LHCN-M2 (cell line): ENCODE measurements around the gene TIPRL. TPM values are rescaled to one million over a fixed set of nuclear protein-coding genes. Genes with fewer than 3 reads are reported as not detected.
"Not testable (repeated sequence)": the region's sequence is repeated elsewhere in the genome, so short reads cannot be mapped to it uniquely, and the experiment has no call there.

ENCODE experiments used
- DNase-seq: peaks from one replicate; pipeline ENCODE4 v3.0.0-alpha.2; 2012; ENCODE audit warnings: low read depth
- polyA plus RNA-seq: library from polyadenylated mRNA; unstranded; fragments of >200 nt; gene quantifications from one replicate; pipeline ENCODE4 v1.2.1, GENCODE V29; 2012; ENCODE audit warnings: missing spikeins
- total RNA-seq: library from RNA; depleted of rRNA; stranded (reverse); fragments of >200 nt; gene quantifications from 2 replicates; pipeline ENCODE4 v1.2.3, GENCODE V29; 2014; rRNA removed

The TIPRL gene
- total RNA-seq = 28.8 and 36.1 TPM in 2 replicates
- 22.1 TPM for polyA plus RNA-seq

GRCh38 chr1:168178638-168179437 is at the start of gene TIPRL:
TSS of gene TIPRL (plus strand) at chr1:168178962. CDS start at chr1:168179078, 116 bp downstream.
- peak; percentile 99 for DNase-seq

GRCh38 chr1:168129933-168130332 is 48.8 kb upstream of the TIPRL start:
- DNase-seq = no peak

DNA sequence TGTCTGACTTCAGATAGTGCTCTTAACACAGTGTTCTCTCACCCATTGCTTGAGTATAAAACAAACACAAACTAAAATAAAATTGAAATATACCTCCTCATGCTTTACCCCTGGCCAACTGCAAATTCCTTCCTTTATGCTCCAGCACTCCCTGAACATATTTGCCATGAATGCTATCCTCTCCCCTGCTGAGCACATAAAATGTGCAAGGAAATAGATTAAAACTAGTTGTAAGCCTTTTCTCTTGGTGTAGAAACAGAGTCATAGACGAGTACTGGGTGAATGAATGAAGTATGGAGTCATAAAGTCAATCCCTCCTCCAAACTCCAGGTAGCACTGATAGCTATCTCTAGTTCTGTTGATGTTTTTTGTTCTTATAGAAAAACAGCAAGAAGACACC is 44.6 kb upstream of the TIPRL start:
- no peak for DNase-seq

GRCh38 chr1:168134642-168135041 is 44.1 kb upstream of the TIPRL start:
- DNase-seq = no peak

GRCh38 chr1:168135116-168135920 is 43.4 kb upstream of the TIPRL start:
- DNase-seq = no peak

DNA sequence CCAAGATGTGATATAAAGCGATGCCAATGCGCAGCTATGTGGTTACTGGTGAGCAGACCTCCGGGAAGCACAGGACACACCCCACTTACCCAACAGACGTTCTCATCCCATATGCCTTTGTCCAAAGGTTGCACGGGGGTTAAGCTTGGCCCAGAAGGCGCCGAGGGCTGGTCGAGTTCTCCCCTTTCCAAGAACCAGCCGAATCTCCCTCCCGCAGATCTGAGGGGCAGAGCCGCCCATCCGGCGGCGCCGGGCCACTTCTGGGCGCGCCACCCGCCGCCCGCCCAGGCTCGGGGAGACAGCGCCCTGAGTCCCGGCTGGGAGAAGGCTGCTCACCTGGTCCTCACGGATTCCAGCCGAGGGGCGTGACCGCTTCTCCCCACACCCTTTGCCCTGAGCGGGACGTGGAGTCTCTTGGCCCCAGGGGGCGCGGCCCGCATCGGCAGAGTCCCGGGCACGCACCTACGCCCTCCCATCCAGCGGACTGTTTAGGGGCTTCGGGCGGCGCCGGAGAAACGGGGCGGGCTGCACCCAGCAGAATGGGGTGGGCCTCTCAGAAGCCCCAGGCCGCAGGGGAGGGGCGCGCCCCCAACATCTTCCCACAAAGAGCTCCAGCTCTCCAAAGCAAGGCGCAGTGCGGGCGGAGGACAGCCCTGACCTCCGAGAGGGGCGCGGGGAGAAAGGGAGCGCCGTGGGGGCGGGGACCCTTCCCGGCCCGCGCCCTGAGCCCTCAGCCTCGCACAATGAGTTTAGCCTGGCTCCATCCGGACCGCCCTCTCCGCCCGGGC is 42.6 kb upstream of the TIPRL start:
- peak; percentile 28 for DNase-seq

DNA sequence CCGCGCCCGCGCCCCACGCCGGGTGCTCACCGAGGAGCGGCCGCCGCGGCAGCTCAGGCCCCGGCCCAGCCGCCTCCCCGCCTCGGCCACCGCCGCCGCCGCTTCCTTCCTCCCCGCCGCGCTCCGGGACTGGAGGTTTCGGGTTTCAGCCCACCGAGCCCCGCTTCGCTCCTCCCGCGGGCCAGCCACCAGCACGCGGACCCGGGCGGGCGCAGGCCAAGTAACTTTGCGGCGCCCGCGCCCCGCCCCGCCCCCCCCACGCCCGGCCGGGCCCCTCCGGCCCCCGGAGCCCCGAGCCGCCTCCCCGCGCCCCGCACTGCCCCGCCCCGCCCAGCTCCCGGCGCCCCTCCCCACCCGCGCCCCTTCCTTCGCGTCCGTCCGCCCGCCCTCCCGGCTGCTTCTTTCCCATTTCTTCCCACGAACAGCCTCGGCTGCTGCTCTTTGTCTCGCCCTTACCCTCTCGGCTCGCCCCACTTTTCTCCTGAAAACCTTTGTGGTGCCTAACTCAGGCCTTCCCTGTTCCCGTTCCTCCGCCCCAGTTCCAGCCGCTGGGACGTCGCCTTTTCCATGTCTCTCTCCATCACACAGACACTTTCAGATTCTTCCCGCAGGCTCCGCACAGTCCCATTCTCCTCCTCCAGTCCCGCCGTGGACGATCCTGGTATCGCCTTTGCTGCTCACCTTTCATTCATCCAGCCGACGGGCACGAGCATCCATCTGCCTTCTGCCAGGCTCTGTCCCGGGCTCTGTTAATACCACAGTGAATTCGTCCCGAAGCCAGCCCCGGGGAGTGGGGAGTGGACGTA is 41.9 kb upstream of the TIPRL start, which contains the start of gene GPR161:
Gene GPR161 (minus strand): TSS at position 222 of the 806 bp plus-strand sequence. CDS start 32,080 bp downstream, outside the sequence.
- DNase-seq = peak; percentile 47

DNA sequence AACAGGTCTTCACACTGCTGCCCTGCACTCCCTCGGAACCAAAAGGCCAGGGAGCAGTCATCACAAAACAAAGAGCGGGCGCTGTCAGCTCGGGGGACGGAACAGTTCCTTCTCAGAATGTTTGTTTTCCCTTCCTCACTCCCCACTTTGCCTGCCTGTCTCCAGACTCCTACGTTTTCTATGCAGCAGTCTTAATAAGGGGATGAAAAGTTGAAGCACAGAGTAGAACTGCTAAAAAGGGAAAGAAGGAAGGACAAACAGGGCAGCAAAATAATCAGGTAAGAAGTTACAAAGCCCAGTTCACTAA is 41.3 kb upstream of the TIPRL start:
- DNase-seq = no peak

DNA sequence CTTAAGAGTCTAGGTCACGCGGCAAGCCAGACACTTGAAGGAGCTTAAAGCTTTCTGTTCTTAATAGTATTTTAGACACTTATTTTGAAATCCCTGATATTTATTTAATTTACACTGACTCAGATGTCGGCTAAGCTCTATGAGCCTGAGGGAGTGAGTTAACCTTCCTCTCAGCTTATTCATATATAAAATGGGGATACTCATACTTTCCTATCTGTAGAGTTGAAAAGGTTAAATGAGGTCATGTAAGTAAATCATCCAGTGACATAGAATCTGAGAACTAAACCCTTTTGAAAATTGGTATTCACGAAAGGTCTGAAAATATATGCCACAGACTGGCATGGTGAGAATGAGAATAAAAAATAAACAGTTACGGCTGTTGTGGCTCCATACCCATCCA is 40.6 kb upstream of the TIPRL start:
- DNase-seq = no peak

- DNase-seq = no peak
Measured at GRCh38 chr1:168139070-168139469, 39.7 kb upstream of the TIPRL start.

DNA sequence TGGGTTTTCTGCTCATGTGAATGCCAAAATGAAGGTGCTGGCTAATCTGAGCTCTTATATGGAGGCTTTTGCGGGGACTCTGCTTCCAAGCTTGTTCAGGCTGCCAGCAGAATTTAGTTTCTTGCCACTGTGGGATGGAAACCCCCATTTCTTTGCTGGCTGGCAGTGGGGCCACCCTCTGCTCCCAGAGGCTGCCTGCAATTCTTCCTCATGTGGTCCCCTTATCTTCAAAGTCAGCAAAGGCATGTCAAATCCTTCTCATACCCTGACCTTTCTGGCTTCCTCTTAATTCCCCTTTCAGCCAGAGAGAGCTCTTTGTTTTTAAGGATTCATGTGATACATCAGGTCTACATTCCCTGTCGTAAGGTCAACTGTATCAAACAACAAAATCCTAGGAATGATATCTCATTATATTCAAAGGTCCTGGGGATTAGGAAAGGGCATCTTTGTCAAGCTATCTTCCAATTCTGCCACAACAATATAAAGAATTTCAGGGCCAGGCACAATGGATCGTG is 36.8 kb upstream of the TIPRL start:
- DNase-seq = no peak

GRCh38 chr1:168145184-168146159 is 33.3 kb upstream of the TIPRL start:
- DNase-seq = peak; percentile 70

GRCh38 chr1:168146160-168146539 is 32.6 kb upstream of the TIPRL start:
- DNase-seq = no peak

DNA sequence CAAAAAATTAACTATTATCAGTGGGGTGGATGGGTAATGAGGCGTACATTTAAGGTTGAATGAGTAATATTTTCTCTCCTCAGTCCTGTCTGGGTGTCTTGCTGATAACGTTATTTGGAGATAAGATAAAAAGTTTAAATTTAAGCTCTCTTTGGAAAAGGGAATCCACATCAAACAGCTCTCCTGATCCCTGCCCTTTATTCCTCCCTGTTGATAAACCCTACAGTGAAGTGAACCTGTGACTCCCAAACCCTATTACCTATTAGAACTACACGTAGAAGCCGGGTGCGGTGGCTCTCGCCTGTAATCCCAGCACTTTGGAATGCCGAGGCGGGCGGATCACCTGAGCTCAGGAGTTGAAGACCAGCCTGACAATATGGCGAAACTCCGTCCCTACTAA is 32.1 kb upstream of the TIPRL start:
- DNase-seq = no peak

DNA sequence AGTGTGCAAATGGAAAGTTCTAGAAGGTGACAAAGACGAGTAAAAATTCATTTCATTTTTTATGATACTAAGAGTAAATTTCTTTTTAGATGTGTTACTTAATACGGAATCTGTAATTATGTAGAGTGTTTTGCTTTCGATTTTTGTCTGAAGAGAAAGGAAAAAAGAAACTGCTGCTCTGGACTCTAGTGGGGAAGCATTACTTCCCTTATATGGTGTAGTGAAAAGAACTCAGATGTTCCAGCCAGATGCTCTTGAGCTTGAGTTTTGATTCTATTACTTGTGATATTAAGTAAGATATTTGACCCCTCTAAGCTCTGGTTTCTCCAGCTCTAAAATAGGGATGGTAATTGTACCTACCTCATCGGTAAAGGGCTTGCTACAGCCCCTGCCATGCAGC is 29.8 kb upstream of the TIPRL start:
- DNase-seq = no peak

- DNase-seq = no peak
Measured at GRCh38 chr1:168150283-168150682, 28.5 kb upstream of the TIPRL start.

GRCh38 chr1:168151935-168152334 is 26.8 kb upstream of the TIPRL start:
- no peak for DNase-seq

DNA sequence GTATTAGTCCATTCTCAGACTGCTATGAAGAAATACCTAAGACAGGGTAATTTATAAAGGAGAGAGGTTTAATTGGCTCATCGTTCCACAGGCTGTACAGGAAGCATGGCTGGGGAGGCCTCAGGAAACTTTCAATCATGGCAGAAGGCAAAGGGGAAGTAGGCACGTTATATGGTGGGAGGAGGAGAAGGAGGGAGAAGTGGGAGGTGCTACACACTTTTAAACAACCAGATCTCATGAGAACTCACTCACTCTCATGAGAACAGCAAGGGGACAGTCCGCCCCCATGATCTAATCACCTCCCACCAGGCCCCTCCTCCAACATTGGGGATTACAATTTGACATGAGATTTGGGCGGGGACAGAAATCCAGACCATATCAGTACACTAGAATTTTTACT is 24.1 kb upstream of the TIPRL start:
- not testable (repeated sequence) for DNase-seq

DNA sequence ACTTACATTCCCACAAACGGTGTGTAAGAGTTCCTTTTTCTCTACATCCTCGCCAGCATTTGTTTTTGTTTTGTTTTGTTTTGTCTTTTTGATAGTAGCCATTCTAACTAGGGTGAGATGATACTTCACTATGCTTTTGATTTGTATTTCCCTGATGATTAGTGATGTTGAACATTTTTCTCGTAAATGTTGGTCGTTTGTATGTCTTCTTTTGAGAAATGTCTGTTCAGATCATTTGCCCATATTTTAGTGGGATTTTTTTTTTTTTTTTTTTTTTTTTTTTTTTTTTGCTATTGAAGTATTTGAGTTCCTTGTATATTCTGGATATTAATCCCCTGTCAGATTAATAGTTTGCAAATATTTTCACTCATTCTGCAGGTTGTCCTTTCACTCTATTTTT is 22.9 kb upstream of the TIPRL start:
- no peak for DNase-seq

GRCh38 chr1:168157638-168158037 is 21.1 kb upstream of the TIPRL start:
- DNase-seq = no peak
